Uterus (tissue), 4 donors: ENCODE measurements around the gene MMP21. TPM values are rescaled to one million over a fixed set of nuclear protein-coding genes. Genes with fewer than 3 reads are reported as not detected.

Experiments used
- DNase-seq, 2 donors: peaks; one replicate each; pipeline ENCODE4 v3.0.0-alpha.2; 2019 to 2020
- H3K27ac ChIP-seq, 2 donors: fragments of 200-600 bp; sonication (generic); 1 replicate in 1 of 2; 2 replicates in 1 of 2; pipeline ENCODE4 v1.5.1; 2016 to 2018
- H3K27me3 ChIP-seq, 2 donors: fragments of 200-600 bp; sonication (generic); one replicate each; pipeline ENCODE4 v1.5.1; 2018 to 2019; ENCODE audit warnings: control low read depth in 1 of 2
- H3K36me3 ChIP-seq, 2 donors: fragments of 200-600 bp; sonication (generic); one replicate each; pipeline ENCODE4 v1.5.1; 2019; ENCODE audit warnings: control low read depth in 1 of 2
- H3K4me1 ChIP-seq, 2 donors: fragments of 200-600 bp; sonication (generic); one replicate each; pipeline ENCODE4 v1.5.1; 2018 to 2019; ENCODE audit warnings: control low read depth in 1 of 2
- H3K4me3 ChIP-seq, 2 donors: fragments of 200-600 bp; sonication (generic); 1 replicate in 1 of 2; 2 replicates in 1 of 2; pipeline ENCODE4 v1.5.1; 2018 to 2019; ENCODE audit warnings: mild to moderate bottlenecking in 1 of 2
- H3K9me3 ChIP-seq, 2 donors: fragments of 200-600 bp; sonication (generic); one replicate each; pipeline ENCODE4 v1.5.1; 2019; ENCODE audit warnings: control low read depth in 1 of 2
- POLR2A ChIP-seq, 2 donors: fragments of 450-650 bp; IDR thresholded peaks; one replicate each; pipeline ENCODE4 v1.6.1; 2016; ENCODE audit warnings: antibody characterized with exemption in 2 of 2, mild to moderate bottlenecking in 1 of 2, moderate library complexity in 1 of 2
- intact Hi-C: fragments of 100-400 bp; cut with DNase I; formaldehyde crosslinking; loops from one replicate; pipeline ENCODE4 v1.15.1; 2023; ENCODE audit warnings: low total_unique reads
- total RNA-seq, 4 donors: library from RNA; depleted of rRNA in 3 of 4; stranded (reverse); fragments of >200 nt in 3 of 4; gene quantifications; one replicate each; pipeline versions ENCODE4 v1.1.0 to v1.2.4, GENCODE V29; 2014 to 2023
- TF ChIP-seq, protein P1 (sequence below), 4 experiments: fragments of 200-600 bp in 2 of 4; fragments of 450-650 bp in 2 of 4; sonication (generic) in 2 of 4; IDR thresholded peaks; one replicate each; pipeline ENCODE4 v1.5.1; 2016 to 2019; ENCODE audit warnings: antibody characterized with exemption in 4 of 4, mild to moderate bottlenecking in 2 of 4, moderate library complexity in 1 of 4
- donor health status: DM: yes; HTN: yes; CAD: no.

MMP21 gene
- total RNA-seq, 4 donors from 2014 or later, result 0.21 to 0.48 TPM; not detected in 2

DNA sequence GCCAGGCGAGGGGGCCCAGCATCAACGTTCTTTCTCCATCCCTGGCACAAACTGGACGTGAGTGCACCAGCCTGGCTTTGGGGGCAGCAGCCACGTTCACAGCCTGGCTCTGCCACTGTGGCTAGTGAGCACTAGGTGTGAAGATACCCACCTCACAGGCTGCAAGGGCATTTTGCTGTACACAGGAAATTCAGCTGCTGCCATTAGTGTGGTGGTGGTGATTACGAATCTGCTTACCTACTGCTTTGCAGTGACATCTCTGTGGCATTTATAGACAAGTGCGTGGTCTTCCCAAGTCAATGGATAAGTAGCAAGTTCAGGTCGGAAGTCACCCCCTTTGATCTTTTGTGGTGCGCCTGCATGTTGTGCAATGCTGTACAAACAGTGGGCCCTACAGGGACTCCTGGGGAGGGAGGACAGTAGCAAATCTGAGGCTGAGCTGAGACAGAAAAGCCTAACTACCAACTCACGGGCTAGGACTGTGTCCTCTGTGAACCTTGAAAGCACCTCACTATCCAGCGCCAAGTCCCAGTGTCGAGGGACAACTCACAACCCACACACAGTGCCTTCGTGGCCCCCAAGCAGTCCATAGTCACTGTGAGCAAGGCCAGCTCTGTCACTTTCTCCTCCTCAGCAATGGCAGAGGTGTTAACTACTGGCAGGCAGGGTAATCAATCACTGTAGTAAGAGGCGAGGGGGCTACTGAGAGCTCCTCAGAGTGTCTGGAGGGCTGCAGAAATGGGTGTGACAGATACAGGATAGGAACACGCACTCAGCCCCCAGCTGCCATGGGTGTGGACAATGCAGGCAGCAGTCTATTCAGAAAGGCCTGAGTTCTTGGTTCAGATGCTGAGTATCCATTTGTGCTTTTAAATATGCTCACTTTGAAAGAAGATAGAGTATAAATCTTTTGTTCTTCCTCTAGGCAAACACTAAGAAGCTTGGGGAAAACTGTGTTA, 17.0 kb upstream of the MMP21 start:
- Histone ChIP-seq H3K9me3 (no peaks in the 10 kb centered on the region), H3K27ac (no peak overlapping the region), H3K36me3 (no peaks in the 10 kb centered on the region), H3K4me1 (no peaks in the 10 kb centered on the region), H3K27me3 (no peaks in the 10 kb centered on the region), H3K4me3 (no peak overlapping the region)
- no peak for DNase-seq
- TF ChIP-seq, protein P1, sequence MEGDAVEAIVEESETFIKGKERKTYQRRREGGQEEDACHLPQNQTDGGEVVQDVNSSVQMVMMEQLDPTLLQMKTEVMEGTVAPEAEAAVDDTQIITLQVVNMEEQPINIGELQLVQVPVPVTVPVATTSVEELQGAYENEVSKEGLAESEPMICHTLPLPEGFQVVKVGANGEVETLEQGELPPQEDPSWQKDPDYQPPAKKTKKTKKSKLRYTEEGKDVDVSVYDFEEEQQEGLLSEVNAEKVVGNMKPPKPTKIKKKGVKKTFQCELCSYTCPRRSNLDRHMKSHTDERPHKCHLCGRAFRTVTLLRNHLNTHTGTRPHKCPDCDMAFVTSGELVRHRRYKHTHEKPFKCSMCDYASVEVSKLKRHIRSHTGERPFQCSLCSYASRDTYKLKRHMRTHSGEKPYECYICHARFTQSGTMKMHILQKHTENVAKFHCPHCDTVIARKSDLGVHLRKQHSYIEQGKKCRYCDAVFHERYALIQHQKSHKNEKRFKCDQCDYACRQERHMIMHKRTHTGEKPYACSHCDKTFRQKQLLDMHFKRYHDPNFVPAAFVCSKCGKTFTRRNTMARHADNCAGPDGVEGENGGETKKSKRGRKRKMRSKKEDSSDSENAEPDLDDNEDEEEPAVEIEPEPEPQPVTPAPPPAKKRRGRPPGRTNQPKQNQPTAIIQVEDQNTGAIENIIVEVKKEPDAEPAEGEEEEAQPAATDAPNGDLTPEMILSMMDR (IDR thresholded peaks at IDR 0.05), result no peak
- TF ChIP-seq POLR2A (IDR thresholded peaks at IDR 0.05), result no peak
- intact Hi-C loops, result no loop called here

DNA sequence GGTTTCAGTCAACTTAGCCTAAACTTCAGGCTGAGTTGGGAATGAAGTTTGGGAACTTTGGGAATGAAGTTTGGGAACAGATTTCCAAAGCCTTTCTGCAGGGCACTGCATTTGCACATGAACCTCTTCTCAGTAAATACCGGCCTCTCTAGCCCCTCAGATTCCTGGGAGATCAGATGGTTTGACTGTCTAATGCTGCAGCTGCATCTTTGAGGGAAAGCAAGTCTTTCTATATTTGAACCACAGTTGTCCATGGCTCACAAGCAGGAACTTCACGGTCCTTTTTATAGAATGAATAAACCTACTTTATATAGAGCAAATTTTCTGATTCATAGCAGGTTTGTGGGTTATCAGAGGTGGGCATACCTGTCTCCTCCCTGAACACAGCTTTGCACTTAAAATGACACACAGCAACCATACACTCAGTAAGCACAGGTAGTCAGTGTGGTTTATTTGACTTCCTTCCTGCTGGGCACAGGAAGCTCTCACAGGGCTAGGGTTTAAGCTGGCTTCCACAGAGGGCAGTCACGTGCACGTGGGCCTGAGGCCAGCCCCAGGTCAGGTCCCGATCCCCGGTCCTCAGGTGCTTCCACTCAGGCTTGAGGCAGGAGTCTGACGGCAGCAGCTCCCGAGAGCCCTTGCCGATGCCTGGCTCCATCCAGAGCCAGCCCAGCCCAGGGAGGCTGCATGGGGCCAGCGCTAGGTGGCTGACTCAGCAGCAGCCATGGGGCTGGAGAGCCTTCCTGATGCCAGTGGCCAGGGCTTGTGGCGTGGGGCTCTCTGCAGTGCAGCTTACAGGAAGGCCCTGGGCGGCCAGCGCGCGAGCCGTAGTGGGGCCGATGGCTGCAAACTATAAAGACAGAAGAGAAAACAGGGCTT, 12.8 kb upstream of the MMP21 start:
- Histone ChIP-seq H3K4me1 (no peaks in the 10 kb centered on the region), H3K36me3 (no peaks in the 10 kb centered on the region), H3K27ac (no peak overlapping the region), H3K27me3 (no peaks in the 10 kb centered on the region), H3K9me3 (no peaks in the 10 kb centered on the region), H3K4me3 (no peak overlapping the region)
- intact Hi-C loops, result no loop called here
- TF ChIP-seq, protein P1 (IDR thresholded peaks at IDR 0.05), result no peak
- no peak for TF ChIP-seq POLR2A (IDR thresholded peaks at IDR 0.05)
- no peak for DNase-seq

DNA sequence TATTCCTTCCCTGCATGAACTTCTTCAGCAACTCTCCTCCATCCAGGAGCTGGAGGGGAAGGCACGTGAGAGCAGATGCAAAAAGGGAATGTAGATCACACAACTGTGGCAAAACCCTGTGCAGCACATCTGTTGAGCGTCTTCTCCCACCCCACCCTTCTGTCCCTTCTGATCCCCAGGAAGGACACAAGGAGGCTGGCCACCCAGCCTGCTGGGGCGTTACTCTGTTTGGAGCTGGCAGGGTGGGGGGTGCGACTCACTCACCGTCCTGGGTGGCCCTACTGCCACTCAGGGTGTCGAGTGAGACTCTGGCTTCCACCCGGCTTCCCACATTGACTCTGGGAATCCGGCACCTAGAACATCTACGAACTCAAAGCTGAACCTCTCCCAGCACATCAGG, 10.2 kb upstream of the MMP21 start:
- H3K4me3 ChIP-seq, result no peak overlapping the region
- TF ChIP-seq, protein P1 (IDR thresholded peaks at IDR 0.05), result no peak
- no peak for TF ChIP-seq POLR2A (IDR thresholded peaks at IDR 0.05)
- H3K4me1 ChIP-seq, result no peaks in the 10 kb centered on the region
- H3K27me3 ChIP-seq, result no peaks in the 10 kb centered on the region
- intact Hi-C loops, result no loop called here
- no peak for DNase-seq
- no peaks in the 10 kb centered on the region for H3K9me3 ChIP-seq
- H3K27ac ChIP-seq, result no peak overlapping the region
- no peaks in the 10 kb centered on the region for H3K36me3 ChIP-seq

DNA sequence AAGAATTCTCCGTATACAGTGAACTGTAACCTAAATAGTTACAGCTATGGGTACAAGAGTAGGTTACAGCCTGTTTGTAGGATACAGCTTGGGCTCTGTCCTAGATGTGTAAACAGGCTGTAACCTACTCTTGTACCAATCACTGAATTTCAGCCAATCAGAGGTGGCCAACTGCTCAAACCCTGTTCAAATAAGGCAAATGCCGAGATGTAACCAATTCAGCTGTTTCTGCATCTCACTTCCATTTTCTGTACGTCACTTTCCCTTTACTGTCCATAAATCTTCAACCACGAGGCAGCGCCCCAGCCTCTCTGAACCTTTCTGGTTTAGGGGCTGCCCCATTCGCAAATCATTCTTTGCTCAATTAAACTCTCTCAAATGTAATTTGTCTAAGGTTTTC, 8.3 kb upstream of the MMP21 start:
- no peaks in the 10 kb centered on the region for H3K27me3 ChIP-seq
- intact Hi-C loops, result no loop called here
- TF ChIP-seq POLR2A (IDR thresholded peaks at IDR 0.05), result no peak
- TF ChIP-seq, protein P1 (IDR thresholded peaks at IDR 0.05), result no peak
- no peaks in the 10 kb centered on the region for H3K4me1 ChIP-seq
- no peak overlapping the region for H3K27ac ChIP-seq
- H3K4me3 ChIP-seq, result no peak overlapping the region
- H3K9me3 ChIP-seq, result no peaks in the 10 kb centered on the region
- H3K36me3 ChIP-seq, result no peaks in the 10 kb centered on the region
- DNase-seq, result no peak
